Liver (tissue), 3 donors: Measurements from ENCODE around the gene BCHE.

Experiments
- CTCF ChIP-seq: fragments of 150-350 bp; IDR thresholded peaks from 2 replicates; pipeline ENCODE4 v1.5.1; 2017; ENCODE audit warnings: improper control_type of control experiment, low read depth, low read length; ENCODE audit not compliant: missing input control
- FOXA1 ChIP-seq: IDR thresholded peaks from 2 replicates; pipeline ENCODE4 v1.6.1; 2016; ENCODE audit warnings: antibody characterized with exemption
- GABPA ChIP-seq, 2 donors: IDR thresholded peaks in 1 of 2; conservative IDR thresholded peaks in 1 of 2; 2 replicates each; pipeline ENCODE4 v1.6.1; 2016; ENCODE audit warnings: antibody characterized with exemption in 2 of 2, mild to moderate bottlenecking in 1 of 2, moderate library complexity in 1 of 2
- MAX ChIP-seq: IDR thresholded peaks from 2 replicates; pipeline ENCODE4 v1.6.1; 2016; ENCODE audit warnings: antibody characterized with exemption
- RAD21 ChIP-seq, 2 donors: IDR thresholded peaks; 2 replicates each; pipeline ENCODE4 v1.6.1; 2016; ENCODE audit warnings: antibody characterized with exemption in 2 of 2, mild to moderate bottlenecking in 2 of 2
- REST ChIP-seq: IDR thresholded peaks from 2 replicates; pipeline ENCODE4 v1.6.1; 2016; ENCODE audit warnings: antibody characterized with exemption, mild to moderate bottlenecking
- SP1 ChIP-seq: IDR thresholded peaks from 2 replicates; pipeline ENCODE4 v1.6.1; 2018; ENCODE audit warnings: antibody characterized with exemption, mild to moderate bottlenecking
- YY1 ChIP-seq: IDR thresholded peaks from 2 replicates; pipeline ENCODE4 v1.6.1; 2016; ENCODE audit warnings: antibody characterized with exemption, mild to moderate bottlenecking
- ZBTB33 ChIP-seq: IDR thresholded peaks from 2 replicates; pipeline ENCODE4 v1.6.1; 2016; ENCODE audit warnings: antibody characterized with exemption
- donor health status: healthy.
- donor health status: healthy.

- TF ChIP-seq REST, result no peak
- no peak for TF ChIP-seq CTCF
- TF ChIP-seq ZBTB33, result no peak
- TF ChIP-seq FOXA1, result no peak
- TF ChIP-seq GABPA (IDR thresholded peaks at IDR 0.05 in 1 of 2, conservative IDR thresholded peaks at IDR 0.05 in 1 of 2), result no peak
- TF ChIP-seq MAX, result no peak
- no peak for TF ChIP-seq YY1
- no peak for TF ChIP-seq RAD21 (IDR thresholded peaks at IDR 0.05)
- TF ChIP-seq SP1, result no peak
These were observed 58.3 kb downstream of the BCHE start for GRCh38 chr3:165778891-165779290.
